Naive B cell (primary cell): ENCODE measurements around the gene MAEA. TPM values are rescaled to one million over a fixed set of nuclear protein-coding genes. Genes with fewer than 3 reads are reported as not detected.

ENCODE experiments used
- ATAC-seq, 2 donors: fragments of 150-1000 bp; cut with Tn5 transposase; 2 replicates each; pipeline ENCODE4 v1.10.0; 2021; ENCODE audit warnings: low read depth in 2 of 2, mild to moderate bottlenecking in 2 of 2, moderate library complexity in 2 of 2
- DNase-seq: peaks from one replicate; pipeline ENCODE4 v3.0.0; 2022
- H3K27ac Mint-ChIP-seq, 6 donors: one replicate each; pipeline ENCODE4 v1.8.0; 2020 to 2022; ENCODE audit warnings: mild to moderate bottlenecking in 6 of 6, mixed read lengths in 6 of 6, moderate library complexity in 5 of 6, inconsistent platforms in 2 of 6
- H3K27me3 Mint-ChIP-seq, 3 donors: one replicate each; pipeline ENCODE4 v1.8.0; 2021 to 2022; ENCODE audit warnings: mixed read lengths in 3 of 3, mild to moderate bottlenecking in 1 of 3
- H3K36me3 Mint-ChIP-seq, 2 donors: one replicate each; pipeline ENCODE4 v1.8.0; 2020 to 2022; ENCODE audit warnings: mixed read lengths in 2 of 2, inconsistent platforms in 1 of 2, mild to moderate bottlenecking in 1 of 2
- H3K4me1 Mint-ChIP-seq, 3 donors: one replicate each; pipeline ENCODE4 v1.8.0; 2020 to 2022; ENCODE audit warnings: mixed read lengths in 3 of 3, inconsistent platforms in 1 of 3, mild to moderate bottlenecking in 1 of 3, moderate library complexity in 1 of 3
- H3K4me3 Mint-ChIP-seq, 8 donors: one replicate each; pipeline ENCODE4 v1.8.0; 2020 to 2022; ENCODE audit warnings: mild to moderate bottlenecking in 8 of 8, mixed read lengths in 8 of 8, moderate library complexity in 8 of 8, inconsistent platforms in 2 of 8
- H3K9me3 Mint-ChIP-seq, 7 donors: one replicate each; pipeline ENCODE4 v1.8.0; 2020 to 2022; ENCODE audit warnings: mixed read lengths in 7 of 7, mild to moderate bottlenecking in 5 of 7, inconsistent platforms in 2 of 7, moderate library complexity in 1 of 7
- polyA plus RNA-seq, 6 donors: library from polyadenylated mRNA; unstranded; fragments of 300-500 nt; fragmentation: Illumina TruSeq; gene quantifications; one replicate each; pipeline ENCODE4 v1.2.3, GENCODE V29; 2021; ENCODE audit warnings: low read depth in 6 of 6

Gene MAEA
- polyA plus RNA-seq, 6 donors from 2014 or later, result 45.7 to 72.6 (median 57.1) TPM

DNA sequence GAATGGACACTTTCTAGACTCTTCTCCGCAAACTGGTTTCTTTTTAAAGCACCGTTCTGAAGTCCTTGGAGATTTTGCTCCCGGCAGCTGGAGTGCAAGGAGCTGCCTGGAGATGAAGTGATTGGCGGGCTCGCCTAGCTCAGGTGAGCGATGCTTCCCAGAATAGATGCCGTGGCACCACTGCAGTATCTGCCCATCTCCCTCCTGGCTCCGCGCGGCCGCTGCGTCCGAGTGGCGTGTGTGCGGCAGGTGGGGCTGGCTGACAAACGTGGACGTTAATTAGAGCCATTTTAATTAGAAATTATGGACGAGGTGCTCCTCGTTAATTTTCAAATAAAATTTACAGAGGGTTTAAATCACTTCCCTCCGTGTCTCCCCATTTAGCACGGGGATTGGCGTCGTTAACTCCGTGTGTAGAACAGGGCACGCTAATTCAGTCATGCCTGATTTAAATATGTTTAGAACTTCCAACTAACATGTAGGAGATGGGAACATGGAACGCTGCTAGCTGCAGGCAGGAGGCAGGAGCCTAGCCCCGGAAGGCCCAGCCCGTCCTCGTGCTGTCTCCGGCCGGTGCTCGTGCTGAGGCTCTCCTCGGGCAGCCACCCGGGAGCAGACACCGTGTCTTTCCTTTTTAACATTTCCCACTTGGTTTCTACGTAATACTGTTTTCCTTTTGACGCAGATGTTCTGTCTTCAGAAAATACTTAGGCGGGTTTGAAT is 68.9 kb downstream of the MAEA start:
- H3K4me3 Mint-ChIP-seq, result no peak overlapping the region
- no peaks in the 10 kb centered on the region for H3K36me3 Mint-ChIP-seq
- no peak for DNase-seq
- H3K27me3 Mint-ChIP-seq, result no peaks in the 10 kb centered on the region
- peaks cover 0 to 5% (median 0%) of the 10 kb centered on the region in 3 donors for H3K4me1 Mint-ChIP-seq
- H3K9me3 Mint-ChIP-seq, result no peaks in the 10 kb centered on the region
- no peak for ATAC-seq
- no peak overlapping the region for H3K27ac Mint-ChIP-seq

DNA sequence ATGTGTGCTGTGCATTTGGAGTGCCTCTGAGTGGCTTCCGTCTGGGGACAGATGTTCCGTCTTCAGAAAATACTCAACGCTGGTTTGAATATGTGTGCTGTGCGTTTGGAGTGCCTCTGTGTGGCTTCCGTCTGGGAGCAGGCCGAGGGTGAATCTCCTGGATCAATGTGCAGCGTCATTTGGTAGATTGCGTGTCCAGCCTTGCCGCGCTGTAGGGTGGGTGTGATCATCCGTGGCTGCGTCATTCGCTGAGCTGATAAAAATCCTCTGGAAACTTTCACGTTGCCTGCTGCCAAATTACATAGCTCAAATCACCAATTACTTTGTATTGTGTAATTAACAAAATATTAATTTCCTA is 69.4 kb downstream of the MAEA start:
- DNase-seq (no peak), ATAC-seq (no peak)
- H3K9me3 Mint-ChIP-seq, result no peaks in the 10 kb centered on the region
- H3K4me1 Mint-ChIP-seq, result peaks cover 0 to 5% (median 0%) of the 10 kb centered on the region in 3 donors
- no peak overlapping the region for H3K27ac Mint-ChIP-seq
- no peaks in the 10 kb centered on the region for H3K27me3 Mint-ChIP-seq
- H3K36me3 Mint-ChIP-seq, result no peaks in the 10 kb centered on the region
- no peak overlapping the region for H3K4me3 Mint-ChIP-seq

DNA sequence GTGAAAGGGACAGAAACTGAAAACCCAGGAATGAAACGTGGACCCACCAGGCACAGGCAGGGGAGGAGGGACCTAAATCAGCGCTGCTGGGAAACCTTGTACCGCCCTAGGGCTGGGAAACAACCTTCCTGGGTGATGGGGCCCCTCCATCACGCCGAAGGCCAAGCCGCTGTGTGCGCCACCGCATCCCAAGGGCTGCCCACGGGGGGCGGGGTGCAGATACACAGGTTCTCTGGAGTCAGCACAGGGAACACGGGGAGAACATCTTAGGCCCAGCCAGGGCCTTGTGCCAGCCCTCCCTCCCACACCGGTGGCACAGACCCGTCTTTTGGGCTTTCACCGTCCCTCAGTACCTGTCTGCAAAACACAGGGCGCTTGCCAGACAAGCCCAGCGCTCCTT is 70.3 kb downstream of the MAEA start:
- H3K4me1 Mint-ChIP-seq, result peaks cover 0 to 5% (median 0%) of the 10 kb centered on the region in 3 donors
- peak overlapping the region in 1 of 8 donors; percentile 51 for H3K4me3 Mint-ChIP-seq
- H3K27ac Mint-ChIP-seq, result no peak overlapping the region
- H3K9me3 Mint-ChIP-seq, result no peaks in the 10 kb centered on the region
- DNase-seq, result no peak
- no peaks in the 10 kb centered on the region for H3K36me3 Mint-ChIP-seq
- H3K27me3 Mint-ChIP-seq, result no peaks in the 10 kb centered on the region
- ATAC-seq, result no peak

DNA sequence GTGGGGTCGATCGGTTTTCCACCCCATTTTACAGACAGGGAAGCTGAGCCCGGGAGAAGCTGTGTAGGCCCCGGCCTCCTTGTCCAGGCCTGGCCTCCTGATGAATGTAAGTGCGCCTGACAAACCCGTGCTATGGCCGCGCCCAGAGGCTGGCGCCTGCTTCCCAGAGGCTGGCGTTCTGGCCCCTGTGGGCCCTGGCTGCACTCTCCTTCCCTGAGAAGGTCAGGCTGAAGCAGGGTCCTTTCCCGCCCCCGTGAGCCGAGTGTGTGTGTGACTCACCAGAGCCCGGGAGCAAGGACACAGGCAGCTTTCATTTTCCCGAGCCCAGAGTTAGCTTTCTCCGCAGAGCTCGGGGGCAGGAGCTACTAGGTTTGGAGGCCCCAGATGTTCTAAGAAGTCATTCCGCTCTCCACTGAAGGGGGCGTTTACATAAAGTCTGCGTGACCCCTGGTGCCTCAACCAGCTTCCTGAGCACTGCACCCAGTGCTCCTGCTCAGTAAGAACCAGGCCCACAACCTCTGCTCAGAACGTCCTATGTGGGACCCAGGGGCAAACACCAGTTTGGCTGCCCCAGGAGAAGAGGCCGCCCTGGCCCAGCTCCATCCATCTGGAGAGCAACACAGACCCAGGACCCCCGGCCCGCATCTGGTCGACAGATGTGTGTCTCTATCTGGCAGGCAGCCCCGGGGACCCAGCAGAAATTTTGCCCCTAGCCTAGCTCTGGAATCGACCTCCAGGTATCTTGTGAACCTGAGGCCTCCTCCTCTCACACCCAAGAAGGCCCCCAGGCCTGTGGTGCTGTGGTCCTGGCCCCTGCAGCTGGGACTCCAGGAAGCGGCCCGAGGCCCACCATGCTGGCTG is 71.0 kb downstream of the MAEA start:
- H3K27ac Mint-ChIP-seq, result peak overlapping the region in 1 of 6 donors; percentile 47
- H3K4me3 Mint-ChIP-seq, result no peak overlapping the region
- no peak for DNase-seq
- no peaks in the 10 kb centered on the region for H3K27me3 Mint-ChIP-seq
- no peak for ATAC-seq
- no peaks in the 10 kb centered on the region for H3K9me3 Mint-ChIP-seq
- H3K36me3 Mint-ChIP-seq, result no peaks in the 10 kb centered on the region
- H3K4me1 Mint-ChIP-seq, result peaks cover 0 to 5% (median 0%) of the 10 kb centered on the region in 3 donors

DNA sequence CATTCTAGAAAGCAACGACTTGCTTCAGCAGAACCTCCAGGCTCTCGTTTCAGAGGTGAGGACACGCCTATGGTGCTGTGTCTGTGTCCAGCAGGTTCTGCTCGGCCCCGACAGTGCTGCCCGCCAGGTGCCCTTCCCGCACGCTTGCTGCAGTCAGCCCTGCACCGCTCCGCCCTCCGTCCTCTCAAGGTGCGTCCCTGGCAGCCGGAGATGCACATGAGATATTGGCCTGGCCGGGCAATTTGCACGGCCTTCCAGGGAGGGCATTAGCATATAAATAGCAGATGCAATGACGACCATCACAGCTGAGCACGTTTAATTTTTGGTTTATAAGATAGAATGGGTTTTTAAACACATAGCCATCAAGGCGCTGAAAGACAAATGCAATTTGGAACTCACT is 71.7 kb downstream of the MAEA start:
- Mint-ChIP-seq H3K4me1 (peaks cover 0 to 1% (median 0%) of the 10 kb centered on the region in 3 donors), H3K27ac (no peak overlapping the region), H3K9me3 (no peaks in the 10 kb centered on the region), H3K27me3 (no peaks in the 10 kb centered on the region), H3K4me3 (no peak overlapping the region), H3K36me3 (no peaks in the 10 kb centered on the region)
- no peak for DNase-seq
- ATAC-seq, result no peak

DNA sequence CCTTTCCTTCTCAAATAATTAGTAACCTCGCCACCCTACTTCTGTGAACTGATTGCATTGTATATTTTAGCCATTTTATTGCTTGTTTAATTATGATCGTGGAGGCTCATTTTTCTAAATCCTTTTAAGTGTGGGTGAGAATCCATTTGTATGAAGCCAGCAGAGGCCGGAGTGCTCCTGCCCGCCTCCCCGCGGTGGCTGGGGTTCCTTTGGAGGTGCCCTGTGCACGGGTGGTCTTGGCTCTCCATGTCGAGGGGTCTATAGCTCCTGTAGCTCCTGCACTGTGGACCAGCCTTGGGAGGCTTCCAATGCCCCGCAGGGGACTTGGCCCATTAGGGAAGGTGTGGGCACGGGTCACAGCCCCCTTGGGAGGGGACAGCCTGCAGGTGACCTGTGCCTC is 72.4 kb downstream of the MAEA start:
- no peak overlapping the region for H3K4me3 Mint-ChIP-seq
- H3K4me1 Mint-ChIP-seq, result no peaks in the 10 kb centered on the region
- H3K9me3 Mint-ChIP-seq, result no peaks in the 10 kb centered on the region
- peak overlapping the region in 1 of 6 donors; percentile 58 for H3K27ac Mint-ChIP-seq
- no peaks in the 10 kb centered on the region for H3K36me3 Mint-ChIP-seq
- DNase-seq (no peak), ATAC-seq (no peak)
- H3K27me3 Mint-ChIP-seq, result no peaks in the 10 kb centered on the region

DNA sequence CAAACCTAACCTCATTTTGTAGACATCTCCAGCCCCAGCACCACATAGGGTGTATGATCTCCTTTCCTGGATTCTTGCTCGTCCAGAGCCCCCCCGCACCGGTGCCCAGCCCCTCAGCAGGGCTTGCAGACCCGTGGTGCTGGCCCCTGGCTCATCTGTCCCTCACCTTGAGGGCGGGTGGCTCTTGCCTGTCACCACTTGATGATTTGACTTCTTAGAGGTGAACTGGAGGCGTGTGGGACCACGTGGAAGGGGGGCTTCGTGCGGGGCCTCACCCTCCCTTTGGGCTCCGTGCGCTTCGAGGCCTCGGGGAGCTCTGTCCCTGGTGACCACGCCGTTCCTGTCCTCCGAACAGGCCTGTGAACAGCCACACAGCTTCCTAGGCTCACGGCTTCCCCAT is 72.8 kb downstream of the MAEA start:
- DNase-seq, result no peak
- no peak for ATAC-seq
- H3K27ac Mint-ChIP-seq, result no peak overlapping the region
- no peak overlapping the region for H3K4me3 Mint-ChIP-seq
- no peaks in the 10 kb centered on the region for H3K27me3 Mint-ChIP-seq
- no peaks in the 10 kb centered on the region for H3K4me1 Mint-ChIP-seq
- no peaks in the 10 kb centered on the region for H3K36me3 Mint-ChIP-seq
- no peaks in the 10 kb centered on the region for H3K9me3 Mint-ChIP-seq

DNA sequence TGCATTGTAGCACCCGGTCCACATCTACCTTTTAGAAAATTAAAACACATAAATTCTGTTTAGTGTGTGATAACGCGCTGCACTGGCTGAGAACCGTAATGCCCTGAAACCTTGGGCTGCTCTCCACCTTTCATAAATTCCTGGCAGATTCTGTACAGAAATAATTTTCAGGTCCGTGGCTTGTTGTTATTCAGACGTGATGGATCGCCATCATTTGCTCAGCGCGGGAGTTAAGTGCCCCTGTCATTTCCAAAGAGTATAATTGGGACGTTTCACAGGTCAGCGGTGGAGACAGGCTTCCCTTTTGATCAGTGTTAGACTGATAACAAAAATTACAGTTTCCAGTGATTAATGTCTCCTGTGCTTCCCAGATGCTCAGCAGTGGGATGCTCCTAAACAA is 73.8 kb downstream of the MAEA start:
- no peaks in the 10 kb centered on the region for H3K4me1 Mint-ChIP-seq
- no peaks in the 10 kb centered on the region for H3K9me3 Mint-ChIP-seq
- ATAC-seq (no peak), DNase-seq (no peak)
- H3K4me3 Mint-ChIP-seq, result no peak overlapping the region
- no peak overlapping the region for H3K27ac Mint-ChIP-seq
- no peaks in the 10 kb centered on the region for H3K27me3 Mint-ChIP-seq
- H3K36me3 Mint-ChIP-seq, result no peaks in the 10 kb centered on the region

DNA sequence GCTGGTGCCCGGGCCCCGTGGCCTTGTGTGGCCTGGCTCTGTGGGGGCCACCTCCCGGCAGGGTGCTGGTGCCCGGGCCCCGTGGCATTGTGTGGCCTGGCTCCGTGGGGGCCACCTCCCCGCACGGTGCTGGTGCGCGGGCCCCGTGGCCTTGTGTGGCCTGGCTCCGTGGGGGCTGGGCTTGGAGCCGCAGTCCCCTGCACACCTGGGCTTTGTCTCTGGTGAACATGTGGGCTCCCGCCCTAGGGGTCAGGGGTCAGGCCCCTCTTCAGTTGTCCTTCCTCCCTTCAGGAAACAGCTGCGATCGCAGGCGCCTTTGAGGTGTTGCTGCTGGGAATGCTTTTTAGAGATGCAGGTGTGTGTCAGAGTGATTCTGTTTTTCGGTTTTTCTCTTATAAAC is 74.5 kb downstream of the MAEA start:
- no peaks in the 10 kb centered on the region for H3K27me3 Mint-ChIP-seq
- no peaks in the 10 kb centered on the region for H3K36me3 Mint-ChIP-seq
- no peaks in the 10 kb centered on the region for H3K9me3 Mint-ChIP-seq
- H3K4me3 Mint-ChIP-seq, result no peak overlapping the region
- no peaks in the 10 kb centered on the region for H3K4me1 Mint-ChIP-seq
- no peak overlapping the region for H3K27ac Mint-ChIP-seq
- ATAC-seq, result no peak
- DNase-seq, result no peak

DNA sequence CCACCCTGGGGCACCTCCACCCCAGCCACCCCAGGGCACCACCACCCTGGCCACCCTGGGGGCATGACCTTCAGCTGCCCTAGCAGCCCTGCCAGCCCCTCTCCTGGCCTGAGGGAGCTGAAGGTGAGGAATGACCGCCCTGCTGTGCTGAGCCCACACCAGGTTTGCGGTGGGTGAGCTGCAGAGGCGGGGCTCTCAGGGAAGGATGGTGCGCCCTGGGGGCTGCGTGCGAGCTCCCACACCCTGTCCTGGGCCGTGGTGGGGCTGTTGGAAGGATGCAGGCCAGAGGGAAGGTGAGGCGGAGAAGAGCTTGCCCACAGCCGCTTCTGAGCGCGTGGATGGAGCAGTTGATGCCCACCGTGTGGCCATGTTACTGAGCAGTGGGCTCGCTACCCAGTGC is 75.1 kb downstream of the MAEA start:
- ATAC-seq (no peak), DNase-seq (no peak)
- Mint-ChIP-seq H3K36me3 (no peaks in the 10 kb centered on the region), H3K4me3 (no peak overlapping the region), H3K4me1 (no peaks in the 10 kb centered on the region), H3K9me3 (no peaks in the 10 kb centered on the region), H3K27ac (no peak overlapping the region), H3K27me3 (no peaks in the 10 kb centered on the region)

DNA sequence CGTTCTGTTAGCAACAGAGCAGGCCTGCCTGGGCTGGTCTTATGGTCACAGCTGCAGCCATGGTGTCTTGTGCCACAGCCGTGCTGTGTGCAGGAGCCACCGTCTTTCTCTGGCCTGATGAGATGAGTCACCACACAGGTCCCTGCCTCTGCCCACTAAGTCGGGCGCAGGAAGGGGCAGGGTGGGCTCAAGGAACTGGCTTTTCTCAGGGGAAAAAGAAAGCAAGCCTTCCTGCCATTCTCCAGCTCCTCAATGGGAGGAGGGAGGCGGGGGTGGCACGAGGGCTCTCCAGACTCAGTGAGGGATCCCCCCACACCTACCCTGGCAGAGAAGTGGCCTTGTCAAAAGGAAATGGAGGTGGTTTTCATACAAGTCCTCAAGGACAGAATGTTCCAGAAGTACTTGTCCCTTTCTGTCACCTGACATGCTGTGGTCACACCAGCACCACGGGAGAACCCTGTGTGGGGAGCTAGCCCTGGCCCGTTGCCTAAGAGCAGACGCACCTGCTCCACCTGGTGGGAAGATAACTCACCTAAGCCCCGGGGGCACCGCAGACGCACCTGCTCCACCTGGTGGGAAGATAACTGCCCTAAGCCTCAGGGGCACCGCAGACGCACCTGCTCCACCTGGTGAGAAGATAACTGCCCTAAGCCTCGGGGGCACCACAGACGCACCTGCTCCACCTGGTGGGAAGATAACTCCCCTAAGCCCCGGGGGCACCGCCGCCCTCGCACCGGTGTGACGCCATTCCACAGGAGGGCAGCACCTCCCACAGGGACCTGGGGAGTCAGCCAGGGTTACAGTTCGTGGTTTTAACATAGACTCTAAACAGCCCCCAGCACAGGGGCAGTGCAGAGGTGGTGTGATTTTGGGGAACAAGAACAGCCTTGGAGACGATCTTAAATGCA is 75.8 kb downstream of the MAEA start:
- no peaks in the 10 kb centered on the region for H3K4me1 Mint-ChIP-seq
- H3K27ac Mint-ChIP-seq, result peak overlapping the region in 1 of 6 donors; percentile 77
- H3K27me3 Mint-ChIP-seq, result no peaks in the 10 kb centered on the region
- DNase-seq (no peak), ATAC-seq (no peak)
- no peaks in the 10 kb centered on the region for H3K36me3 Mint-ChIP-seq
- no peaks in the 10 kb centered on the region for H3K9me3 Mint-ChIP-seq
- H3K4me3 Mint-ChIP-seq, result no peak overlapping the region

DNA sequence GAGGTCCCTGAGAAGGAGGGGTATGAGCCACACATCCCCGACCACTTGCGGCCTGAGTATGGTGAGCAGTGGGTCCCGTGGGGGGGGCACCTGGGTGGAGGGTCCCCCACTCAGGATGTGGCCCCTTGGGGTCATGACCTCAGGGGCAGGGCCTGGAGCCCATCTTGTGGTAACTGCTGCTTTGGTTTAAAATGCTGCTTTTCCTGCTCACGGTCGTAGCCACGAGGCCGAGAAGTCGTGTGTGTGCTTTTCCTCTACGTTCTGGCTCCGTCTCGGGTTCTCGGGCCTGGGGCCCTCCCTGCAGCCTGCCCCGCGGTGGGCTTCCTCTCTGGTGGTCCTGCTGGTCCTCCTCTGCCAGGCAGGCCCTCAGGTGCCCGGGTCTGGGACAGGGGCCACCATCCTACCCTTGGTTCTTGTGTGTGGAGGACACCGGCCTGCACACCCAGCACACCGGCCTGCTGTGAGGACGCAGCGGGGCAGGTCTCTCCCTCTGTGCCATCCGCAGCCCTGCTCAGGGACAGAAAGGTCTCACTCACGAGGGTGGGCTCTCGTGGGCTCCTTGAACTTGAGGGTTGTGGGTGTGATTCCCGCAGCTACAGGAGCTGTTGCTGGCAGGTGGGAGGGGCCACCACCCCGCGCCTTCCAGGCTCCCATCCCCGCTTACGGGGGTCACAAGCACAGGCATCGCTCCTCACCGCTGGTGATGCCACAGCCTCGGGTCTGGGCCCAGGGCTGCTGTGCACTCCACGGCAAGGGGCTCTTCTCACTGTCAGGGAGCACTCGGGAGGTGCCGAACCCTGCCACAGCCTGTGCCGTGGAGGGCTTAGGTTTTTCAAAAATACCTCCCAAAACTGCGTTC is 76.9 kb downstream of the MAEA start:
- Mint-ChIP-seq H3K36me3 (peaks cover 4 to 8% of the 10 kb centered on the region in 2 donors), H3K27ac (no peak overlapping the region), H3K4me1 (peaks cover 0 to 3% (median 0%) of the 10 kb centered on the region in 3 donors), H3K27me3 (no peaks in the 10 kb centered on the region), H3K4me3 (no peak overlapping the region), H3K9me3 (no peaks in the 10 kb centered on the region)
- DNase-seq (no peak), ATAC-seq (no peak)
